Fibroblast of pulmonary artery (primary cell): ENCODE measurements around the gene WDFY1.
"Not testable (repeated sequence)": the region's sequence is repeated elsewhere in the genome, so short reads cannot be mapped to it uniquely, and the experiment has no call there.

Experiments
- DNase-seq: peaks from one replicate; pipeline ENCODE4 v3.0.0-alpha.2; 2010; ENCODE audit warnings: low read depth
- H3K4me3 ChIP-seq: replicated peaks from 2 replicates; pipeline ENCODE4 v1.5.1; 2011; ENCODE audit warnings: low read depth, mild to moderate bottlenecking, control low read depth, low read length, moderate library complexity
- CTCF ChIP-seq: IDR thresholded peaks from 2 replicates; pipeline ENCODE4 v1.5.1; 2011; ENCODE audit warnings: mild to moderate bottlenecking, control low read depth, low read length, inconsistent platforms; ENCODE audit errors: missing control alignments

WDFY1 gene

GRCh38 chr2:223887127-223887526, 58.0 kb downstream of the WDFY1 start:
- H3K4me3 ChIP-seq: no peak overlapping the region
- no peak for TF ChIP-seq CTCF
- DNase-seq: no peak

- DNase-seq: no peak
- TF ChIP-seq CTCF: no peak
- H3K4me3 ChIP-seq: no peak overlapping the region
Measured at GRCh38 chr2:223886726-223887125, 58.4 kb downstream of the WDFY1 start.

GRCh38 chr2:223884399-223884798, 60.7 kb downstream of the WDFY1 start:
- DNase-seq: peak; percentile 40
- no peak for TF ChIP-seq CTCF
- H3K4me3 ChIP-seq: no peak overlapping the region

- DNase-seq: no peak
- H3K4me3 ChIP-seq: no peak overlapping the region
- no peak for TF ChIP-seq CTCF
Measured at GRCh38 chr2:223882715-223883114, 62.4 kb downstream of the WDFY1 start.

GRCh38 chr2:223880796-223881195, 64.3 kb downstream of the WDFY1 start:
- H3K4me3 ChIP-seq: no peak overlapping the region
- TF ChIP-seq CTCF: no peak
- no peak for DNase-seq

GRCh38 chr2:223877721-223878410, 67.3 kb downstream of the WDFY1 start:
- TF ChIP-seq CTCF: no peak
- no peak overlapping the region for H3K4me3 ChIP-seq
- DNase-seq: no peak

GRCh38 chr2:223873672-223874071, 71.5 kb downstream of the WDFY1 start:
- TF ChIP-seq CTCF: no peak
- H3K4me3 ChIP-seq: no peak overlapping the region
- DNase-seq: no peak

- not testable (repeated sequence) for DNase-seq, H3K4me3 ChIP-seq
Measured at GRCh38 chr2:223872772-223873171, 72.4 kb downstream of the WDFY1 start.

- not testable (repeated sequence) for DNase-seq, H3K4me3 ChIP-seq
Measured at GRCh38 chr2:223871661-223872060, 73.5 kb downstream of the WDFY1 start.
